Measurements from ENCODE around the gene ATP1A2.
A peak's percentile ranks its signal among the peaks of the same experiment; 100 is the strongest.

Gene ATP1A2

GRCh38 chr1:160085686-160086455 lies 29.7 kb upstream of the ATP1A2 start:
- peak; percentile 81 for DNase-seq

- no peak for DNase-seq
Measured at GRCh38 chr1:160086456-160086892, 29.1 kb upstream of the ATP1A2 start.

- no peak for DNase-seq
Measured at GRCh38 chr1:160087118-160087662, 28.4 kb upstream of the ATP1A2 start.

GRCh38 chr1:160089883-160090282 lies 25.7 kb upstream of the ATP1A2 start:
- DNase-seq, result no peak

- no peak for DNase-seq
Measured at GRCh38 chr1:160090760-160091159, 24.8 kb upstream of the ATP1A2 start.

- DNase-seq, result no peak
Measured at GRCh38 chr1:160091666-160092223, 23.8 kb upstream of the ATP1A2 start.

- DNase-seq, result no peak
Measured at GRCh38 chr1:160092366-160093068, 23.0 kb upstream of the ATP1A2 start.

GRCh38 chr1:160093069-160093395 lies 22.5 kb upstream of the ATP1A2 start:
- DNase-seq, result no peak

- no peak for DNase-seq
Measured at GRCh38 chr1:160093624-160094290, 21.8 kb upstream of the ATP1A2 start.

- DNase-seq, result no peak
Measured at GRCh38 chr1:160094291-160094625, 21.3 kb upstream of the ATP1A2 start.

- DNase-seq, result no peak
Measured at GRCh38 chr1:160094806-160095205, 20.8 kb upstream of the ATP1A2 start.

- no peak for DNase-seq
Measured at GRCh38 chr1:160095382-160096105, 20.0 kb upstream of the ATP1A2 start.

- peak; percentile 19 for DNase-seq
Measured at GRCh38 chr1:160096274-160097116, 19.1 kb upstream of the ATP1A2 start.

GRCh38 chr1:160097151-160097910 lies 18.2 kb upstream of the ATP1A2 start:
- peak; percentile 63 for DNase-seq

GRCh38 chr1:160097911-160098851 lies 17.4 kb upstream of the ATP1A2 start, which contains the start of gene IGSF8:
TSS of gene IGSF8 (minus strand) at chr1:160098619. CDS start at chr1:160098472, 147 bp downstream.
- DNase-seq, result peak; percentile 91

GRCh38 chr1:160098852-160099561 lies 16.6 kb upstream of the ATP1A2 start:
- DNase-seq, result peak; percentile 97

- no peak for DNase-seq
Measured at GRCh38 chr1:160099716-160100375, 15.7 kb upstream of the ATP1A2 start.

GRCh38 chr1:160101037-160101716 lies 14.4 kb upstream of the ATP1A2 start:
- DNase-seq, result peak; percentile 73
